C4-2B (cell line): ENCODE results near the gene DERA.
A peak's percentile ranks its signal among the peaks of the same experiment; 100 is the strongest.

ENCODE experiments used
- H3K27ac ChIP-seq: fragments of 450-650 bp; 2 replicates; pipeline ENCODE4 v1.5.1; 2017
- ZFX ChIP-seq: fragments of 450-650 bp; IDR thresholded peaks from 2 replicates; pipeline ENCODE4 v1.6.1; 2017
- TF ChIP-seq, protein P1 (sequence below): fragments of 450-650 bp; conservative IDR thresholded peaks from 2 replicates; pipeline ENCODE4 v1.5.1; 2017; ENCODE audit warnings: mild to moderate bottlenecking

The DERA gene

DNA sequence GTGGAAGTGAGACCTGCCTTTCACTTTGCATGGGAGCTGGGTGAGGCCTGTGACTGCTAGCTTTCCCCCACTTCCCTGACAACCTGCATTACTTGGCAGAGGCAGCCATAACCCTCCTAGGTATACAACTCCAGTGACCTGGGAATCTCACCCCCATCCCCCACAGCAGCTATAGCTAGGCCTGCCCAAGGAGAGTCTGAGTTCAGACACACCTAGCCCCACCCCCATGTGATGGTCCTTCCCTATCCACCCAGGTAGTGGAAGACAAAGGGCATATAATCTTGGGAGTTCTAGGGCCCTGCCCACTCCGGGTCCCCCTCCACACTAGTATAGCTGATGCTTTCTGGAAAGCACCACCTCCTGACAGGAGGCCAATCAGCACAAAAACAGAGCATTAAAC, 35.3 kb upstream of the DERA start:
- TF ChIP-seq, protein P1, sequence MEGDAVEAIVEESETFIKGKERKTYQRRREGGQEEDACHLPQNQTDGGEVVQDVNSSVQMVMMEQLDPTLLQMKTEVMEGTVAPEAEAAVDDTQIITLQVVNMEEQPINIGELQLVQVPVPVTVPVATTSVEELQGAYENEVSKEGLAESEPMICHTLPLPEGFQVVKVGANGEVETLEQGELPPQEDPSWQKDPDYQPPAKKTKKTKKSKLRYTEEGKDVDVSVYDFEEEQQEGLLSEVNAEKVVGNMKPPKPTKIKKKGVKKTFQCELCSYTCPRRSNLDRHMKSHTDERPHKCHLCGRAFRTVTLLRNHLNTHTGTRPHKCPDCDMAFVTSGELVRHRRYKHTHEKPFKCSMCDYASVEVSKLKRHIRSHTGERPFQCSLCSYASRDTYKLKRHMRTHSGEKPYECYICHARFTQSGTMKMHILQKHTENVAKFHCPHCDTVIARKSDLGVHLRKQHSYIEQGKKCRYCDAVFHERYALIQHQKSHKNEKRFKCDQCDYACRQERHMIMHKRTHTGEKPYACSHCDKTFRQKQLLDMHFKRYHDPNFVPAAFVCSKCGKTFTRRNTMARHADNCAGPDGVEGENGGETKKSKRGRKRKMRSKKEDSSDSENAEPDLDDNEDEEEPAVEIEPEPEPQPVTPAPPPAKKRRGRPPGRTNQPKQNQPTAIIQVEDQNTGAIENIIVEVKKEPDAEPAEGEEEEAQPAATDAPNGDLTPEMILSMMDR: no peak
- no peak for TF ChIP-seq ZFX
- H3K27ac ChIP-seq: no peak overlapping the region

DNA sequence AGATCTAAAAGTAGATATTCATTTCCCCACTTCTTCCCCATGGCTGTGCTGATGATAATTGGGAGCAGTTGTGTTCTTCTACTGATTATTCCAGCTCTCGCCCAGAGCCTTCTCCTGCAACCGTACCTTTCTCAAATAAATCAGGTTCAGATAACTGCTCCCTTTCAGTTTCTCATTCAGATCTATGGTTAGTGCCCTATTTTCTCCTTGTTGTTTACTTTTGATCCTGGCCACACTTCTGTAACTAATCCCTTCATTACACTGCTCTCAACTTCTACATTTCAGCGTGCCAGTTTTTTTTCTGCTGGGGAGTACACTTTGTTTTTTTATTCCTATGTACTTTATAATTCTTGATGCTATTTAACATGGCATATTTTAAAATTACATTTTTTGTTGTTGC, 31.7 kb upstream of the DERA start:
- TF ChIP-seq ZFX: no peak
- TF ChIP-seq, protein P1: no peak
- no peak overlapping the region for H3K27ac ChIP-seq

DNA sequence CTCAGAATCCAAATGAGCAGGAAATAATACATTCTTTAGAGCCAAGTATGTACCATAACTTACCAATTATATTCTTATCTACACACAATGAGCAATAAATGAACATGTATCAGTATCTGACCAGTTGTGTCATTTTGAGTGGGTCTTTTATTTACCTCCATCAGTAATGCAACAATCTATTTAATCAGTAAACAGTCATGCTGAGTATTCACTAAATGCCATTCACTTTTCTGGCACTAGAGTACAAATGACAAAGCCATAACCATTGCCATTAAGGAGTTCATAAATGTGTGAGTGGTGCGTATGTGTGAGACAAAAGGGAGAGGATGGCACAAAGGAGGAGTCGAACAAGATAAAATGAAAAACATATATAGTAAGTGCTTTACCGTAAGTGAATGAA, 30.4 kb upstream of the DERA start:
- TF ChIP-seq, protein P1: no peak
- TF ChIP-seq ZFX: no peak
- H3K27ac ChIP-seq: no peak overlapping the region

- H3K27ac ChIP-seq: peak within 1 kb of the TSS; percentile 88
- TF ChIP-seq, protein P1: no peak
- TF ChIP-seq ZFX: peak; percentile 83
Measured at GRCh38 chr12:15882118-15882971, 28.8 kb upstream of the DERA start, which contains the start of gene STRAP. TSS of gene STRAP (plus strand) at chr12:15882387. CDS start at chr12:15882708, 321 bp downstream.

DNA sequence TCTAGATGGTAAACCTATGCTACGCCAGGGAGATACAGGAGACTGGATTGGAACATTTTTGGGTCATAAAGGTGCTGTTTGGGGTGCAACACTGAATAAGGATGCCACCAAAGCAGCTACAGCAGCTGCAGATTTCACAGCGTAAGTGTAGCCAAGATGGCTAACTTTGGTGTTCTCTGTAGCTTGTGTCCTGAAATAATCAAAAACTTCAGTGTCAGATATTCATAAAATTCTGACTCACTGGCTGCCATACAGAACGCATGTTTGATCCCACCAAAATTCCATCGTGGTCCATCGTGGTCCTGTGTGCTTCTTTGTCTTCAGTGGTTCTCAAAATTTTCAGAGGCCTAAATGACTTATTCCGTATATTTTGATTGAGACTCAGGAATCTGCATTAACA, 27.6 kb upstream of the DERA start:
- TF ChIP-seq ZFX: no peak
- TF ChIP-seq, protein P1: no peak
- H3K27ac ChIP-seq: no peak overlapping the region; the same call in 1 of the 2 replicates

DNA sequence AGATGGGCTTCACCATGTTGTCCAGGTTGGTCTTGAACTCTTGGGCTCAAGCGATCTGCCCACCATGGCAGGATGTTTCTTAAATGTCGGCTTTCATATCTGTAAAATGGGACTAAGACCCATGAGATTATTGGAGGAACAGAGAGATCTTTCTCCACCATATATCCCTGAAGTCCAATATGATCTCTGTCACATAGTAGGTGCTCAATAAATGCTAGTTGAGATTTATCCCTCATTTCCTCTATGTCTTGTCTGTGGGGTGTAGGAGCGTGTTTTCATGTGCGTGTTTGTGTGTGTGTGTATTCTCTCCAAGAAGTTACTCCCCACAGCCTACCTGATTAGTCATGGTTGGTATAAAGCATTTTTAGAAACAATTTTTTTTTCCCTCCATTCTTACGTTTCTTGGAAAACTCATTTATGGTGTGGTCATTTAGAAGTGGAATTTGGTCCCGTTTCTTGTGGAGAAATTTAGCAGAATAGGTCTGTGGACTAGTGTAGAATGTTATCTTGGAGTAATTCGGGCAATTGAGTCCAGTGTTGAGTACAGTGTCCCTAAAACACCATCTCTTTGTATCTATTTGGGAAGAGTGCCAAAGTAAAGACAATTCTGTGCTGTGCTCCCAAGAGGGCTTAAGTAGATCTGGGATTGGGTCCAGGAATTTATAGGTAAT, 24.6 kb upstream of the DERA start:
- no peak overlapping the region for H3K27ac ChIP-seq
- no peak for TF ChIP-seq ZFX
- TF ChIP-seq, protein P1: no peak
